Measurements from ENCODE around the gene ZCCHC14. TPM values are rescaled to one million over a fixed set of nuclear protein-coding genes. Genes with fewer than 3 reads are reported as not detected.

Gene ZCCHC14
- total and polyA plus RNA-seq, 2 of the 8 experiments (the other 6 are each of a cell fraction or from before 2014, with no cell fraction given), result 8.2 to 28.2 TPM

- no peak for TF ChIP-seq RNF2 (IDR thresholded peaks at IDR 0.05; ENCODE audit: borderline replicate concordance, low read depth, low read length, missing control alignments, poor library complexity, severe bottlenecking)
- no peak for TF ChIP-seq MAFK (IDR thresholded peaks at IDR 0.05; ENCODE audit: low read depth, low read length)
- no peak for TF ChIP-seq USF2 (IDR thresholded peaks at IDR 0.05; ENCODE audit: low read length)
- no peak for TF ChIP-seq SRF (IDR thresholded peaks at IDR 0.05; ENCODE audit: low read depth, low read length)
- TF ChIP-seq HDAC6 (IDR thresholded peaks at IDR 0.05; ENCODE audit: low read depth, low read length), result no peak
These were observed 131.8 kb downstream of the ZCCHC14 start (continued) for GRCh38 chr16:87360862-87361610.
